NCI-H2107 (cell line): ENCODE results near the gene AGPS.
A peak's percentile ranks its signal among the peaks of the same experiment; 100 is the strongest.

Source experiments
- DNase-seq: peaks from one replicate; lab custom pipeline; 2025; lab: John Stamatoyannopoulos, UW

Gene AGPS

DNA sequence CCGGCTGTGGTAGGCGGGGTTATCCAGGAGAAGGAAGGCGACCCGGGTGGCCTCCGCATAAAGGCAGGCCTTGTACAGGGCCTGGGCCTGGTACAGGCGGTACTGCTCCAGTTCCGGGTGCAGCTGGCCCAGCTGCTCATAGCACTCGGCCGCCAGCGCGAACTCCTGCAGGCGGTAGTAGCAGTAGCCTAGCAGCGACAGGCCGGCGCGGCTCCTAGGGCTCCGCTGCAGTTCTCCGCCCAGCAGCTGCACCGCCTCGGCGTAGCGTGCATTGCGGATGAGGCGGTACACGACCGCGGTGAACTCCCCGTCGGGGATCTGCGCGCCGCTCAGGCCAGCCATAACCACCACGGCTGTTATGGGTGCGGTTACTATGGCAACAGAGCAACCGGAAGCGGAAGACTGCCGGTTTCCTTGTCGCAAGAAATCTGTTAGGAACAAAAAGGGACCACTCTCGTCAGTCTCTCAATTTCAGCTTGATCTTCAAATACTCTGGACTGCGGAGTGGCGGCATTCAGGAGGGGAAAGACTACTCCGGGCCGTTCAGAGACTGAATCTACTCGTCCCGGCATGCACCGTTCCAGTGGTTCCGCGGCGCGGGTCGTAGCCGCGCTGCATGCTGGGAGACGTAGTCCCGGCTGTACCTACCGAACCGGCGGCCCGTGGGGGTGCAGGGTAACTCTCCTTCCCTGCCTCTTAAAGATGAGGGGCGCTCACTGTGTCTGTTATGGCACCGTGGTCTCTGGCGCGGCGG is 160.0 kb downstream of the AGPS start:
- DNase-seq: peak; percentile 74

DNA sequence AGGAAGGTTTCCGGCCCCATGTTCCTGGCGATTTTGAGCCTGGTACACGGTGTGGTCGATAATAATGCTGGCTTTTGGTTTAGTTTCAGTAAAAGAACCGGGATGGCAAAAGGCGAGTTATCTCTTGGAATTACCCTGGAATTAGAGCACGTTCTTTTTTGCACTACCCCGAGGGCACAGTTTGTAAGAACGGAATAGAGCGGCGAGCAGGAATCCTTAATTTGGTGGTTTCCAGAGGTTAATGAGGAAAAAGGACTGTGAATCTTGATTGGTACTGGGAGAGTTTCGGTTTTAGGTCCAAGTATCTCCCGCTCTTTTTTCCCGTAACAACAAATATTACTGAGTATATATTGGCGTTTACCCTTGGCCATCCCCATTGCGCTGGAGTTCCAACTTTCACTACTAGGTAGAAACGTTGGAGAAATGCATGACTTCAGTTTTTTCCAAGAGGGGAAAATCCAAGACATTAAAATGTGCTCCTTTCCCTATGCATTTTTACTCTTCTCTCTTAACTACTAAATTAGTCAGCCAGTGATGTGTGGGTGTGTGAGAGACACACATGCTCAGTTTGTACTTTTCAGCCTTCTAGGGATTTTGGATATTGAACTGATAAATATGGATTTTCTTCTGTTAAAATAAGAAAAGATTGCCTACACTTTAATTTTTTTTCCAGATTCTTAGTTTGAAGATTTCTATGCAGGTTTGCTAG is 160.8 kb downstream of the AGPS start:
- DNase-seq: no peak

DNA sequence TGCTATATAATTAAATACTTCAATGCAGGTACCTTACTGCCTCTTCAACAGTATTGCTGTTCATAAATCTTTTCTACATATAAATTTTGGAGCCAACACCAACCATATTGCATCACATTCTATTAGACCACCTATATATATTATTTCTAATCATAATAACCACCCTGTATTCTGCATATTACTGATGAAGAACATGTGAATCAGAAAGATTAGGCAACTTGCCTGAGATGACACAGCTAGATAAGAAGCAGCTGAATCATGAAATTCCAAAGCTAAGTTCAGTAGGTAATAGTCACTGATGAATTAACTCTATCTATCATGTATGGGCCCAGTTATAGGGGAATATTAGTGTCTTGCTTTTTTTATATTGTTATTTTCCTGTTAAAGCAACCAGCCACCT is 161.8 kb downstream of the AGPS start:
- no peak for DNase-seq

DNA sequence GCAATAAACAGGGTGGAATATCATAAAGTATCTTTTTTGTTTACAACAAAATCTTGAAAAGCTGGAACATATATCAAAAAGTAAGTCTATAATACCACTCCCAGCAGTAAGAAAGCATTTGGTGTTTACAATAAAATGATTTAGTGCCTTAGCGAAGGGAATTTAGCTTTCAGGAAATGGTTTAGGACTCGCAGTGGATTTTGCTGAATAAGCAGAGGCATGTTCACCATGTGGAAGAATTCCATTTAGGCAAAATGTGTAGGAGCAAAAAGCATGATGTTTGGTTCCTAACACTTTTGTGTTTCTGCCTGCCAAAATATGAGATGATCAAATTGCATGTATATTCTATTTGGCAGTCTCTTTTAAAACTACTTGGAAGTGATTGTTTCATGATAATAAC is 163.6 kb downstream of the AGPS start:
- no peak for DNase-seq

DNA sequence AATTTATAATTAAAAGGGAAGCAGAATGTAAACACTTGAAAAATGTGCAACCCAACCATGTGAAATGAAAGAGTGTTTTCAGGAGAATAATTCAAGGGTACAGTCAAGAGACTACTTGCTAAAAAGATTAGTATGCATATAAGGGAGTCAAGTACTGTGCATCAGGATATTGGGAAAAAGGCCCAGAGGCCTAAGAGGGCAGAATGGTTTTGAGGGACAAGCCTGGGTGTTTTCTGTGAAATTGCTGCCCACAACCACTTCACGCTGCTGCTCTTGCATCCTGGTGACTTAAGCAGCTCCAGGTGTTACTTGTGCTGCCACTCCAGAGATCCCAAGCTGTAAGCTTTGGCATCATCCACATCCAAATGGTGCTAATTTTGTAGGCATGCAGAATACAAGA is 165.2 kb downstream of the AGPS start:
- DNase-seq: no peak

DNA sequence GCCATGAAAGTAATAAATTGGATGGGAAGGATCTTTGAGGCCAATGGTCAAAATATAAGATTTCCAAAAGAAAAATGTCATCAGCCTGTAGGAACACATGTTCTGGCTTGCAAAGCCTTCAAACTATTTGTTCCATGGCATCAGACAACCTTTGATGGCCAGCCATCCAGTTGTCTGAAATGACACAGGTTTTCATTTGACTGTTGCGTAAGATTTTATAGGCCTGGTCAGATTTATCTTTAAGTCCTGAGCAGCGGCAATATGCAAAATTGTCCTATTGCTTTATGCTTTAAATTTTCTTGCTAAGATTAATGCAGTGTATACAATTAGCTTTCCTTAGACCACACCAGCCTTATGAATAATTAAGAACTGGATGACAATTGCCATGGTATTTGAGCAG is 167.1 kb downstream of the AGPS start:
- no peak for DNase-seq

DNA sequence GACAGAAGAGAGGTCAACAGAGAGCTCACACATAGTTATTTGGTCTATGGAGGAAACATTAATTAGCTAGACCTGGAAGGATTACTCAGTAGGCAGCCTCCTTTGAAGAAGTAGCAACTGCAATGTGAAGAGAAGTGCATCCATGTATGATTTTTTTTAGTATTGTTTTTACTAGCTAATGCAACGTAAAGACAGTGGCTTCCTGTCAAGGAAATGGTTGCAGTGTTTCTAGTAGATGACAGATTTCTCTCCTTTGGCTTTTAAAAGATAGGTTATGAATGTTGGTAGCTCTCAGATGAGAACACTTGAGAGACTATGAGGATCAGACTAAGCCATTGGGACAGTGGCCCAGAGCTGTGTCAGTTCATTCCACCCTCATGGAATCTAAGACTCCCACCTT is 175.8 kb downstream of the AGPS start:
- no peak for DNase-seq

DNA sequence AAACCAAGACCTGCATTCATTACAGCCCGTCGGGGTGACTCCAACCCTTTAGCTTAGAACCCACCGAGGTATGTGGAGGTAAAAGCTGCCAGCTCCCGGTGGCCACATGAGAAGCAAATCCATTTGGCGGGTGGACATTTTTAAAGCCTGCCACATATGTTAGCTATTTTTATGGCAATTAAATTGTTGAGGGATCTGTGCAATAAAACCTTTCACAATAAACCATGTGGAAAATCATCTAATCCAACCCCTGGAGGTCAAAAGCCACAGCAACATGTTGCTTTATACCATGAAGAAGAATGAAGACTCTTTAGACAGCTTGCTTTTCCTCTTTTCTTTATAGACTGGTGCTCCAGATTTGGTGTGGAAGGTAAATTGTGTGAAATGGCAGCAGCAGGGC is 176.3 kb downstream of the AGPS start:
- DNase-seq: no peak

DNA sequence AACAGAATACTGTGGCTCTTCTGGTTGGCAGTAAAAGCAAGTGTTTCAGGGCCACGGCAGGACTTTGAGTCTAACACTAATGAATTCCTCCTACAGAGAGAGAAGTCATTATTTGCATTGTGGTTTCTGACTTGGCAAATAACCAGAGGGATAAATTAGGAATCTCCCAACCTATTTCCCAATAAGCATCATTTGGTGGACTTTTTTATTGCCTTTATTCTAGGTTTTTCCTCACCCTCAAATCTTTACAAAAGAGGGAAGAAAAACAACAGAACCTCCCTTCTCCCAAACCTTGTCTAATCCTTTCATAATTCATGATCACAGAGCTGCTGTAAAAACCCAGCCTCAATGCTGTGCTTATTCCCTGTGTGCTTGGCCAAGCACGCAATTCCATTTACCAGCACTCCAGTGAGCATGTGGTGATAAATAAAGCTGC is 179.7 kb downstream of the AGPS start:
- peak; percentile 19 for DNase-seq

DNA sequence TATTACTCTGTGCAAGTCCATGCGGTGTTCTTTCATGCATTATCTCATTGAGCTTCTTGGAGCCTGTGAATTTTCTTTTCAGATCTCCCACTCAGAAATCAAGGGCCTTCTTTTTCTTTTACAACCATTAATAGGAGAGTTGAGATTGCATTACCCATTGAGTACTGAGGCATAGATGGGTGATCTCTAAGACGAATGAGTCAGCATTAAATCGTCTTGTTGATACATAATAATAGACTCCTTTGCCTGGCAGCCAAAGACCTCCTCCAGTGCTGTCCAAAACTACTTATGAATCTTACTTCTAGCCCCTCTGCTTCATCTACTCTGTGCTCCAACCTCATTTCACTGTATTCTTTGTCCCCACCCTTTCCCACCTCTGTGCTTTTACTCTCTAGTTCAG is 180.5 kb downstream of the AGPS start:
- DNase-seq: no peak

DNA sequence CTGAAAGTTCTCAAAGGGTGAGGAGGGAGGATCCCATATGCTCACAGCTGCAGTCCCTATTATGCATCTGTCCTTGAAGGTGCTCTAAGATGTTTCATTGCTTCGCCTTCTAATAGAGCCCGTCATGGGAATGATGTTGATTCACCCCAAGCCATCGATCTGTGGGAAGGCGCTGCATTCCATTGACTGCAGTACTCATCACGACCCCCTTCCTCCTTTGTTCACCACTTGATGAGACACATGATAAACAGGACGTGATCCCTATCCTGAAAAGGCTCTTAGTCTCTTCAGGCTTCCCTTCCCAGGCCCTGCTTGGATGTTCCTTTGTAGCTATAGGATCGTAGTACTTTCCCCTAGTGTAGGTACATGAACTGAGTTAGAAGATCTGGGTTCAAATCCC is 181.8 kb downstream of the AGPS start:
- no peak for DNase-seq

DNA sequence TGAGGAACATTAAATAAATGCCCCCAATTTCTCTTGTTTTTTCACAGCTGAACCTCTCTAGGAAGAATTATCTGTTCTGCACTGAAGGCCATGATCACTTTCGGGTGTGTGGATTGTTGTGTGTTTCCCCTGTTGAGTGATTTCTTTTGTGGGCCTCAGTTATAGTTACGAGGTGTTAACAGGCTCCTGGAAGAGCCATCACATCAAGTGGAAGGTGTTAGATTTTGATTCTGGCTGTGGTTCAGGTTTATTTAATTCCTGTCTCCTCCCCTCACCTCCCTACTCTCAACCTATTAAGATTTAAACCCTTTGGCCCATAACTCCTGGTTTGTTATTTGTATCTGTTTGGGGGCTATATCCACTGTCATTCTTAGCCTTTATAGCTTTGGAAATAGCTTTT is 182.8 kb downstream of the AGPS start:
- no peak for DNase-seq

DNA sequence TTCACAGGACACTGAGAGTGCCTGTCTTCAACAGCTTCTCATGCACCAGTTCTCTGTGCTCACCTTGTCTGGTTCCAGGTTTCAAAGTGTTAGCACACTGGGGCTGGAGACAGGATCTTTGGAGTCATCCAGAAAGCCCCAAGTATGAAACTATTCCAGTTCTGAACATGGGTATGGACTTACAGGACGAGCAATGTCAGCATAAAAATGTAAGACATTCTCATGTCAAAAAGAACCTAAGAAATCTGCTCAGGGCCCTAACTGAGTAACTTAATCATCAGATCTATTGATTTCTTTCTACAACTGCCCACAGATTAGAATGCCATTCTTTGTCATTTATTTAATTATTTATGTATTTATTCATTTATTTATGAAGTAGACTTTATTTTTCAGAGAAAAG is 184.5 kb downstream of the AGPS start:
- DNase-seq: no peak

DNA sequence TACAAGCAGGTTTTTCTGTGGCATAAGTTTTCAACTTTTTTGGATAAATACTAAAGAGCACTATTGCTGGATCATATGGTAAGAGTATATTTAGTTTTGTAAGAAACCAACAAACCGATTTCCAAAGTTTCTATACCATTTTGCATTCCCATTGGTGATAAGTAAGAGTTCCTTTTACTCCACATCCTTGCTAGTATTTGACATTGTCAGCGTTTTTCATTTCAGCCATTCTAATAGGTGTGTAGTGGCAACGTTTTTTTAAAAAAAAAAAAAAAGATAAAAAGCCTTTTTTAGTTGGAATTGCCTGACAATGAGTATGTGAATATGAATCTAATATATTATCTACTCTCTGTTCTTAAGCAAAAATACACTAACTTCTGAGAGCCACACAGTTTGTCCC is 185.9 kb downstream of the AGPS start:
- DNase-seq: no peak

DNA sequence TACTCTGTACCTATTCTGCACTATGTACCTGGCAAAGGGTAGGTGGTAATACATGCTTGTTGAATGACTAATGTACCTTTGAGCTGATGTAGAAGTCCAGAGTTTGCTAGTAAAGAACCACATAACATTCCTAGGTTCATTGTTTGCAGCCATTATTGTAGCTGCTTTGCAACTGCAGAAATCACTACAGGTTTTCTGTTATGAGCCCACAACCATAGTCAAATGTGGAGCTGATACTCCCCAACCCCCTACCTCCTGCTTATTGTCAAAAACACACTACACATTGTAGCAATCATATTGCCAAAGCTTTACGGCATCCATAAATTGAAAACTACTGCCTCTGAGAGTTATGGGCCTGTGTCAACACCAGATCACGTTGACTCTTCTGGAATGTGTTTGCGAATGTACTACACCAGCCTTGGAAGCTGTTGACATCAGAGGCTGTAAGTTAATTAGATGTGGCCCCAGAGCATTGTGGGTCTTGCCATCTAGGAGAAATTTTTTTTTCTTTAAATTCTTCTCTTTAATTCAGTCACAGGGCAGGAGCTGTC is 187.0 kb downstream of the AGPS start:
- no peak for DNase-seq

DNA sequence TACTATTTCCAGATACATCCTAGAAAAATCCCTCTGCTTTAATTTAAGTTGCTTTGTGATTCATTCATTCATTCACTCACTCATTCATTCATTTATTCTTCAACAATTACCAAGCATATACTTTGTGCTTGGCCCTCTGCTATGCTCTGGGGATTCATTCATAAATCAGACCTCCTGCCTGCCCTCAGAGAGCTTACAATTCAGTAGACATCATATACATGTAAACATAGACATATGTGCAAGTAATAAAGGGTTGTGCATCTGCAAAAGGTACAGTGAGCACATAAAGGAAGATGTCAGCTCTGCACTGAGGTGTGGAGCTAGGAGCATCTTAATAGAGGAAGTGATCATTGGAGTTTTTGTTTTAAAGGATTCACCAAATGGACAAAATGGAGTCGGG is 189.4 kb downstream of the AGPS start:
- no peak for DNase-seq

DNA sequence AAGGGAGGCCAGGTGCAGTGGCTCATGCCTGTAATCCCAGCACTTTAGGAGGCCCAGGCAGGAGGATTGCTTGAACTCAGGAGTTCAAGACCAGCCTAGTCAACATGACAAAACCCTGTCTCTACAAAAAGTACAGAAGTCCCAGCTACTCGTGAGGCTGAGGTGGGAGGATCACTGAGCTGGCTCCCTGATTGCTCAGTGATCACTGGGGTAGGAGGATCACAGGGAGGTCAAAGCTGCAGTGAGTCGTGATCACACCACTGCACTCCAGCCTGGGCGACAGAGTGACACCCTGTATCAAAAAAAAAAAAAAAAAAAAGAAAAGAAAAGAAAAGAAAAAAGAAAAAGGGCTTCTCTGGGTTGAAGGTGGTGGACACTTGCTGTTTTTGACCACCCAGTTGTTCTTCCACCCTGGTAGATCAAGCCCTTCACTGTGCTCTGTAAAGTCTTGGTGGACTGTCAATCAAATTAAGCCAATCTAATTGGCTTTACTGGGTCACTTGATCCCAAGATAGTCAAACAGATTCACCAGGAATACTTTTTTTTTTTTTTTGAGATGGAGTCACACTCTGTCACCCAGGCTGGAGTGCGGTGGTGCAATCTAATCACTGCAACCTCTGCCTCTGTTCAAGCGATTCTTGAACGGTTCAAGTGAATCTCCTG is 191.6 kb downstream of the AGPS start:
- no peak for DNase-seq

DNA sequence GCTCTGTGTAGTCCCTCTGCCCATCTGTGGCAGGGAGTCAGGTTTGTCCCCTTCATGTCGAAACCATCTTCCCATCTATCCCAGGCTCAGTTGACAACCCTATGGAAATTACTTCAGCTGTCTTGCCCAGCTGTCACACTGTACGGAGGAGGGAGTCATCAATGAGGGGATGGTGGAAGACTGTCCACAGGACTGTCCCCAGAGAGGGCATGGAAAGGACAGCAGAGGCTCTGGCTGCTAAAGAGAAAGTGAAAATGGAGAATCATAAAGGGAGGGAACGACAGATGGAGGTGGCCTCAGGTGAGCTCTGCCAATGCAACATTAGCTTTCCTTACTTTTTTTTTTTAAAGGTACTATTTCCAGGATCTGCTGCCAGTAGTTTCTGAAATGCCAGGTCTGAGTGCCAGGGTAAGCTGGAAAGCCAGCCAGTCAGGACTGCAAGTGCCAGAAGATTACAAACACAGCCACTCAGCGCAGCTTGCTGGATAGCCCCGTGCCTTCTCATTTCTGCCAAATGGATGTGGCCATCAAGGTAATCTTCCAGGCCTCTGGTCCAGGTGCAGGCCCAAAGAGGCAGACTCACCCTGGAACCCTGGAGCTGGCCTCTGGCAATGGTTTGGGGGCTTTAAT is 192.8 kb downstream of the AGPS start:
- no peak for DNase-seq

DNA sequence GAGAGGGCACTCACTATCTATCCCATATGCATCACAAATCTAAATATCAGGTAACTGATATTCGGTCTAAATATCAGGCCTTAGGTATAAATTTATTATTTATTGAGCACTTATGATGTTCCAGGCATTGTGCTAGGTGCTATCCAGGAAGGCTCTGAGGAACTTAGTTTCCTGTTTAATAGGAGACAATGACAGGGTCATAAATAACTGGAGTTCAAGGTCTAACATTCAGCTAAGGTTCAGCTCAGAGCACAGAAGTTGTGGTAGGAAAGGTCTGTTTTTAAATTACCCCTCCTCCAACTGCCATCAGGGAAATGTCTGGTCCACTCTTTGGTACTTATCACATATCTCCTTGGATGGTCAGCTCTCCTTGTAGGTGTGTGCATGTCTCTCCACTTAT is 193.6 kb downstream of the AGPS start:
- DNase-seq: no peak

DNA sequence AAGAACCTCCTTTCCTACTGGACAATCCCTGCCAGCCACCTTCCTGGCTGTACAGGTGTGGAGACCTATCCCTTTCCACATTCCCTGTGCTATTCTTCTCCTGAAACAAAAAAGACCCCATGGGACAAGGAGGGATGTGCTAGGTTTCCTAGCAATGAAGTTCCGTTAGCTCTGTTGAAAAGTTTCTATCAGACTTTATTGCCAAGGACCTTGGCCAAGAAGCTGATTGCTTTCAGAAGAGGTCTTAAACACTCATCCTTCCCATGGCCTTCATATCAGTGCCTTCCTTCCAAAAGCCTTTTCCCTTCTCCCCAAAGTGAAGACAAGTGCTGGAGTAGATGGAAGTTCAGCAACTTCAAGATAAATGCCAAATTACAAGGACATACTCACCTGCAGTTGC is 194.8 kb downstream of the AGPS start:
- no peak for DNase-seq

DNA sequence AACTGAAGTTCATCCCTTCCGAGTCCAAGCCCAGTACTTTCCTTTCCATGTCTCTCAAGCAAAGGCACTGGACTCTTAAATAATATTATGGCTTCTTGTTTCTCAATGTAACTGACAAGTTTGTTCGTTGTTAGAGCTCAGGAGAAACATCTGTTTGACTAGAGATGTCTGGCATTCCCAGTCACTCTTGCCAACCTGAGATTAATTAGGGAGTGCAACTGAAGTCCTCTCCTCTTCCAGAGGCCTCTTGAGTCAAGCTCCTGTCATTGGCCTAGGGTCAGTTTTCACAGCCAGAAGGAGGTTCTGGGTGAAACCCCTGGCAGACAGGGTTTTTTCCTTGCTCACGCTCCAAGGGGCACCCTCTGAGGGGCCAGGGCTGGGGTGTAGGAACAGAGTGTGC is 196.1 kb downstream of the AGPS start:
- DNase-seq: no peak

DNA sequence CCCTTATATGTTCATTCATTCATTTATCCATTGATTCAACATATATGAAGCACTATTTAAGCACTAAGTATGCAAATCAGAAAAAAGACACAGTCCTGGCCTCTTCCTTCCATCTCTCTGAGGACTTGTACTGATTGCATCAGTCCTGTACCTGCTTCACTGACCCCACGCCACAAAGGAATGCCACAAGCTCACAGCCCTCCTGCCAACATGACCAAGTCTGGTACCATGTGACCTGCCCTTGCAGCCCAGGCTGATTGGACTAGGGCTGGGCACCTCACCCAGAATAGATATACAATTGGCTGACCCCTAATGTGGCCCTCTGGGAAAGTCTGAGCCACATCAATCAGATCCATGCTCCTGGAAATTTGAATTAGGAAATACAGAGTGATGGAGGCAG is 196.6 kb downstream of the AGPS start:
- no peak for DNase-seq

DNA sequence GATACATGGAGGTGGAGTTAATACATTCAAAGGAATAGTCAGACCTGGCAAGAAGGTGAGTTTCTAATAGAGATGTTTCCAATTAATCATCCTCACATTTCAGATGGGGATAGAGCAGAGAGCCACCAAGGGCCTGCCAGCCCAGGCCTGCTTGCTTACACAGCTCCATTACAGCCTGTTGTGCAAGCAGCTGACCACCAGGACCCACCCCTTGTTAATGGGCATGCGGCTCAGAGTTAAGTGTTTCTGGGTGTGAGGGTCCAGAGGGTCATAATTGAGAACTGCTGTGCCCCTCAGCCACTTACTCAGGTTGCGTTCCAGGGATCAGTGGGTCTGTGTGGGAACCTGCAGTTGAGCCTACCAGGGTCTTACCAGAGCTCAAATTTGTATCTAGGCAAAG is 199.8 kb downstream of the AGPS start:
- no peak for DNase-seq
